ENCODE data around the gene PACSIN2.

Gene PACSIN2

GRCh38 chr22:42891008-42891407 lies 123.9 kb downstream of the PACSIN2 start:
- in situ Hi-C loops (cut with HindIII; ENCODE audit: low sequenced_read_pairs), result no loop called here

- in situ Hi-C loops (cut with HindIII; ENCODE audit: low sequenced_read_pairs), result loop anchor here (5.0 kb wide), 1 partner anchor 63 kb away; no protein-coding TSS in a partner anchor
Measured at GRCh38 chr22:42889304-42889703, 125.6 kb downstream of the PACSIN2 start.

- in situ Hi-C loops (cut with HindIII; ENCODE audit: low sequenced_read_pairs), result loop anchor here (5.0 kb wide), 1 partner anchor 64 kb away; no protein-coding TSS in a partner anchor
Measured at GRCh38 chr22:42887523-42888507, 127.1 kb downstream of the PACSIN2 start.

- in situ Hi-C loops (cut with HindIII; ENCODE audit: low sequenced_read_pairs), result loop anchor here (5.0 kb wide), 1 partner anchor 65 kb away; no protein-coding TSS in a partner anchor
Measured at GRCh38 chr22:42887120-42887519, 127.8 kb downstream of the PACSIN2 start.

DNA sequence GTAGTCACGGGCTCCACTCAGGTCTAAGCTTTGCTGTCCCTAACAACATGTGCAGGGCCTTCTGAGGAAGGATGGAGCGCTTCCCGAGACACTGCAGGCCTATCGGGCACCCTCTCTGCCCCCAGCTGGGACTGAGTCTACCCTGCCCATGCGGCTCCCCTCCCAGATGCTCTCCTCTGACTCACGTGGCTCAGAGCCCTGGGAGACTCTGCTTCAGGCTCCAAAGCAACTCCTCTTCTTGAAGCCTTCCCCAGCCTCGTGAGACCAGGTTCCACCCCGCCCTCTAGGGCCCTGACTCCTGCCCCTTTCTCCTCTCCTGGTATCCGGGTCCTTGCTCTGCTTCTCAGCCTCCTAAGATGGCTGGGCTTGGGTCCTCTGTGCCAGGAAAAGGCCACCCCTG lies 129.5 kb downstream of the PACSIN2 start:
- in situ Hi-C loops (cut with HindIII; ENCODE audit: low sequenced_read_pairs), result loop anchor here (5.0 kb wide), 1 partner anchor 67 kb away; no protein-coding TSS in a partner anchor

GRCh38 chr22:42884616-42885375 lies 130.2 kb downstream of the PACSIN2 start:
- in situ Hi-C loops (cut with HindIII; ENCODE audit: low sequenced_read_pairs), result loop anchor here (5.0 kb wide), 1 partner anchor 68 kb away; no protein-coding TSS in a partner anchor

GRCh38 chr22:42883970-42884369 lies 131.0 kb downstream of the PACSIN2 start:
- in situ Hi-C loops (cut with HindIII; ENCODE audit: low sequenced_read_pairs), result no loop called here

- in situ Hi-C loops (cut with HindIII; ENCODE audit: low sequenced_read_pairs), result no loop called here
Measured at GRCh38 chr22:42883121-42883520, 131.8 kb downstream of the PACSIN2 start.

GRCh38 chr22:42881982-42882656 lies 132.8 kb downstream of the PACSIN2 start:
- in situ Hi-C loops (cut with HindIII; ENCODE audit: low sequenced_read_pairs), result no loop called here

GRCh38 chr22:42881298-42881697 lies 133.7 kb downstream of the PACSIN2 start:
- in situ Hi-C loops (cut with HindIII; ENCODE audit: low sequenced_read_pairs), result no loop called here

DNA sequence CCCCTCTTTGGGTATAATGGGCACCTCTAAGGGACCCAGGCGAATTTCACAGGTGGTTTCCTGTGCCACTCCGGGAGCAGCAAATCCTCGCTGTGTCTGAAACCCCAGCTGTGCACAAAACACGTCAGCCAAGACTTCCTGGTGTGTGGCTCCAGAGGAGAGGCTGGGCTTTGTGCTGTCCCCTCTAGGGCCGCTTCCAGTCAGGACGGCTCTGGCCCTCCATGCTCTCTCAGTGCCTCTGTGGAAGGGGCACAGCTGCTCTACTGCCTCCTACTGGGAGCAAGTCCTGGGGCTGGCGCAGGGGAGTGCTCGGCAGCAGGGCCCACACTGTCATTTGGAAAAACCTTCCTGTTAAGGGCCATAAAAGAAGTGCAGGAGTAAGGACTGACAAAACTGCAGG lies 134.1 kb downstream of the PACSIN2 start:
- in situ Hi-C loops (cut with HindIII; ENCODE audit: low sequenced_read_pairs), result no loop called here

- in situ Hi-C loops (cut with HindIII; ENCODE audit: low sequenced_read_pairs), result no loop called here
Measured at GRCh38 chr22:42879371-42880021, 135.5 kb downstream of the PACSIN2 start.

- in situ Hi-C loops (cut with HindIII; ENCODE audit: low sequenced_read_pairs), result no loop called here
Measured at GRCh38 chr22:42878561-42879305, 136.2 kb downstream of the PACSIN2 start.

DNA sequence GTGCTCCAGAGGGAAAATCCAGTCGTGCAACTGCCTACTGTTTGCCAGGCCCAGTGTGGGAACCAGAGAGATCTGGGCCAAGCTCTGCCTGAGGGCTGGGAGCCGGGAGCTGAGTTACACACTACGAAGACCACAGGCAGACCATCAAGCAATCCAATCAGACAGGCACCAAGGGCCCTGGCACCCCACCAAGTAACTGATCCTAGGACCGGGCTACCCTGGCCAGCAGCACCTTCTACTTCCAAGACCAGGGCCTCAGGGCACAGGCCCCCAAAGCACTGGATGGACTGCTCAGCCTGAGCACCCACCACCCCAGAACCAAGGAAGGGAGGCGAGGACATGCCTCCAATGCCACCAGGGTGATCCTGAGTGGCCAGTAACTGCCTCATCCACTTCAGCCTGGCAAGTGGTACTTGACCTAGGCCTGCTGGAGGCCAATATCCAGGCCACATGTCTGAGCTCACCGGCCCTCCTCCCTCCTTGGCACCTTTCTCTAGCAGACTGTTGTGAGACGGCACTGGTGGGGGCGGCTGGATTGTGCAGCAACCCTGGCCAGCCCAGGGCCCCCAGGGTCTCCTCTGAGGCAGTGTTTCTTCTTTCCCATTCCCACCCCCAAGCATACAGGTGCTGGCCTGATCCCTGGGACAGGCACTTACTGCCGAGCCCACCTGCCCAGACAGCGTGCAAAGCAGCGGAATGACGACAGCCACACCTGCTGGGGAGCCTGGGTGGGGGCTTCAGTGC lies 137.2 kb downstream of the PACSIN2 start:
- in situ Hi-C loops (cut with HindIII; ENCODE audit: low sequenced_read_pairs), result no loop called here

DNA sequence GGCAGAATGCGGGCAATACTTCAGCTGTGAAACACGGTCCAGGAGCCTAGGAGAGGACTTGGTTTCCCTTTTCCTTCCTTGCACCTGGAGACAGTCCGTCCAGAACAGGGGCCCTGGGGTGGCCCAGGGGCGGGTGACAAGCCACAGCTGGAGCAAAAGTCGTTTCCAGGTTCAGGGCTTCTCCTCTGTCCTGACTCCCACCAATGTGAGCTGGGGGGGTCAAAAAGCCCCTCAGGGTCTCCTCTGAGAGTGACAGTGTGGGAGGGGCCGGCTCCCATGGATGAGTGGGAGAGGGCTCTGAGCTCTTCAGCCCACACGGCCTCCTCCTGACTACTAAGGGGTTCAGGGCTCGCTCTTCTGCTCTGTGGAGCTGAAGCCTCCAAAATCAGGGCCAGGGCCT lies 137.8 kb downstream of the PACSIN2 start:
- in situ Hi-C loops (cut with HindIII; ENCODE audit: low sequenced_read_pairs), result no loop called here

DNA sequence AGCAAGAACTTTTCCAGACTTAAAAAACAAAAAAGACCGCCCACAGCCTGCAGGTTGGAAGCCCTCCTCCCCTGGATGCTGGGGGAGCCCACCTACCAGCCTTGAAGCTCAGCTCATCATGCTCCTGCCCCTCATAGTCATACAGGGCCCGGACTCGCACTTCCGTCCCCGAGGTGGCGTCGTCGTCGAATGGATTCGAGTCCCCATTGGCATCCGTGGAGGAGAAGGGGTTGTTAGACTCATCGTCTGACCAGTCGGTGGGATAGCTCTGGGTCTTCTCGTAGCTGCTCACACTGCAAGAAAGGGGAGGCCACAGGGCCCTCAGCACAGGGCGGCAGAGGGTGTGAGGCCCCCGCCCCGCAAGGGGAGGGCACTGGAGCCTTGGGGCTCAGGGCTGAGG lies 138.9 kb downstream of the PACSIN2 start:
- in situ Hi-C loops (cut with HindIII; ENCODE audit: low sequenced_read_pairs), result no loop called here

DNA sequence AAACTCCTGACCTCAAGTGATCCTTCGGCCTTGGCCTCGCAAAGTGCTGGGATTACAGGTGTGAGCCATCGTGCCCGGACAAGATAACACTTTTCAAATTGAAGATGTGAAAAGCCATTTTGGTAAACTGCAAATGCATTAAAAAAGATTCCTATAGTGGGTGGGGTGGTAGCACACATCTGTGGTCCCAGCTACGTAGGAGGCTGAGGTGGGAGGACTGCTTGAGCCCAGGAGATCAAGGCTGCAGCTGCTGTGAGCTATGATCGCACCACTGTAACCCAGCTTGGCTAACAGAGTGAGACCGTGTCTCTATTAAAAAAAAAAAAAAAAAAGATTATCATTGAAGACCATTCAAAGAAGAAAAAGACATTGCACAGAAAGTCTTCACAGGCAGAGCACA lies 140.9 kb downstream of the PACSIN2 start:
- in situ Hi-C loops (cut with HindIII; ENCODE audit: low sequenced_read_pairs), result no loop called here

- in situ Hi-C loops (cut with HindIII; ENCODE audit: low sequenced_read_pairs), result no loop called here
Measured at GRCh38 chr22:42873356-42873755, 141.6 kb downstream of the PACSIN2 start.

- in situ Hi-C loops (cut with HindIII; ENCODE audit: low sequenced_read_pairs), result no loop called here
Measured at GRCh38 chr22:42872821-42873220, 142.1 kb downstream of the PACSIN2 start.

All from endothelial cell of hepatic sinusoid (primary cell).